ENCODE measurements around the gene PPT2.

DNA sequence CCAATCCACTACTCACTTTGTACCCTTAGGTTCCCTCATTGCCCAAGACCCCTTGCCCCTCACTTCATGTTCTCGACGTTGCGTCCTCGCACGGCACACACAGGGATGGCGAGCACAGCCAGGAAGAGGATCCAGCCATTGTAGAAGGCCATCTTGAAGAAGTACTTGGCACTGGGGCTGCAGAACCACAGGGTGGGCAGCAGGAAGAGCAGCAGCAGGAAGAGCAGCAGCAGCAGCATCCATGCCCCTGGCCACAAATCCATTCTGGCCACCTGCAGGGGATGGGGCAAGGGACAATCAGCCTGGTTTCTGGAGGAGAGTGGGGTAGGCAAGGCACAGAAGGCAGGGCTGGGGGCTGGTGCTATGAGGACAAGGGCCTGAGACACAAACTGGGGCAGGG, 17.3 kb downstream of the PPT2 start:
- TF ChIP-seq CTCF (conservative IDR thresholded peaks at IDR 0.05) (no peak), EZH2 (IDR thresholded peaks at IDR 0.05; ENCODE audit: low read depth) (no peak)

Measured in PC-9 (cell line).